Stimulated activated CD4-positive, alpha-beta T cell treated with anti-CD3 and anti-CD28 coated beads, Interleukin-12 subunit alpha, Interleukin-12 subunit beta, amount 100 ng/mL, for 24 hours (primary cell): ENCODE data around the gene FBXO47.

Experiments used
- DNase-seq, 2 experiments: peaks; one replicate each; pipeline ENCODE4 v3.0.0-alpha.2; 2020; ENCODE audit warnings: low read depth in 2 of 2

Gene FBXO47

DNA sequence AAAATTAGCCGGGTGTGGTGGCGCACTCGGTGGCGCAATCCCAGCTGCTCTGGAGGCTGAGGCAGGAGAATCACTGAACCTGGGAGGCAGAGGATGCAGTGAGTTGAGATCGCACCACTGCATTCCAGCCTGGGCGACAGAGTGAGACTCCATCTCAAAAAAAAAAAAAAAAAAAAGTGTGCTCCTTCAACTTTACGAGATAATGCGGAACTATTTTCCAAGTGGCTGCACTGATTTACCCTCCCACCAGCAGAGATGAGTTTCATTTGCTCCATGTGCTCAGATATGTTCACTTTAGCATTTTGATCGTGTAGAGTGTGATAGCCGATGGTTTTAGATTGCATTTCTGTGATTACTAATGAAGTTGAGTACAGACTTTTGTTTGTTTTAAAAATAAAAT is 61.8 kb downstream of the FBXO47 start:
- DNase-seq: no peak

DNA sequence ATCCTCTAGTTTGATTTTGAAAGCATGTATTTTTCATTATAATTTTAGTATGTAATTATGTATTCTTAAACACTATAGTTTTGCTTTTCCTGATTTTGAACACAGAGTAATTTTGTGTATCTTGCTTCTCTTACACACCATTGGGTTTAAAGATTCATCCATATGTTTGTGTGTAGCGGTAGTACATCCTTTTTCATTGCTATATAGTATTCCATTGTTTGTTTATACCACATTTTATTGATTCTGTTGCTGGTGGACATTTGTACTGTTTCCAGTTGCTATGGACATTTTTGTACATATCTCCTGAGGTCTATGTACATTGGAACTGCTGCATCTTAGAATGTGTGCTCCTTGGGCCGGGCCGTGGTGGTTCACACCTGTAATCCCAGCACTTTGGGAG is 62.3 kb downstream of the FBXO47 start:
- DNase-seq: no peak

DNA sequence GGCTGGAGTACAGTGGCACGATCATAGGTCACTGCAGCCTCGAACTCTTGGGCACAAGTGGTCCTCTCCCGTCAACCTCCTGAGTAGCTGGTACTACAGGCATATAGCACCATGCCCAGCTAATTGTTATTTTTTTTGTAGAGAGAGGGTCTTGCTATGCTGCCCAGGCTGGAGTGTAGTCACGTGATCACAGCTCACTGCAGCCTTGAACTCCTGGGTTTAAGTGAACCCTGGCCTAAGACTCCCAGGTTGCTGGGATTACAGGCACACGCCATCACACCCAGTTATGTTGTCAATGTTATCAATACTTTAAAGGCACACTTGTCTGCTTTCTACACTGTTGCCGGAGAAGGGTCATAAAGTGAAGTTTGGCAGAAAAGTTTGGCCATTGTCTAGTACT is 63.8 kb downstream of the FBXO47 start:
- no peak for DNase-seq

DNA sequence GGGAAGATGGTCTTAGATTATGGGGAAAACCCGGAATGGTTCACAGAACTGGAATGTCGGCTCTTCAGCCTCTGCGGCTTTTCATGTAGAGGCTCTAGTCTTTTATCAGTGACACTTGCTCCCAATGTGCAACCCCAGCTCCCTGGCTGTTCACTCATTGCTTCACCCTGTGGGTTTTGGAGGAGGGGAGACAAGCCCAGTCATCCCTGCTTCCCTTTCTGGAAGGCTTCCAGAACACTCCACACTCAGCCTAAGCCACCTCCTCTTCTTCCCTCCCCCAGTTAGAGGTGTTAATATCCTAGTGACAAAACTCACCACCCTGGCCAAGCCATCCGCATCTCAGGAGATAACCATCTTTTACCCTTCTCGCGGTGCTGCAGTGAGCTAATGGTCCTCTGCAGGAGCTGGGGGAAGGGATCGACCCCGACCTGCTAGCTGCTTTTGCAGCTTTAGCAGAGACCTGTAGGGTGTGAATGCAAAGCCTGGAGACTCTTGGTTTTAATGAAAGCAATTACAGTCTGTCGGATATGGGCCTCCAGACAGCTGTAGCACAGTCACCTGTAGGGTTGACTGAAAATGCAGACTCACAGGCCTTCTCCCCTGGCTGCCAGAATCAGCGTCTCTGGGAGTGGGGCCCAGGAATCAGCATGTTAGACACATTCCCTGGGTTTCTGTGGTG is 66.1 kb downstream of the FBXO47 start:
- DNase-seq: no peak

DNA sequence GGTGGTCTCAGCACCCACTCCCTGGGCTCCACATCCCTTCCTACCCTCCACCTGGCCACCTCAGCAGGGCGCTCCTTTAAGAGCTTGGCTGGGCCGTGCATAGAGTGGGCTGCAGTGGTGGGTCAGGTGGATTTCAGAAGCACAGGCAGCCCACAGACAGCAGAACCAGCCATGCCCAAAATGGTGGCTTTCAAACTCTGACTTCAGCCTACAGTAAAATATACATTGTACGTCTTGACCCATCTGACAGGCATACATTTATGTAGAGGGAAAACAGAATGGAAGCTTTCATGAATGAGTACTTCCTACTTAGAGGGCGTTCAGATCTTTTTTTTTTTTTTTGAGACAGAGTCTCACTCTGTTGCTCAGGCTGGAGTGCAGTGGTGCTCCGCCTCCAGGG is 67.8 kb downstream of the FBXO47 start:
- DNase-seq: no peak

DNA sequence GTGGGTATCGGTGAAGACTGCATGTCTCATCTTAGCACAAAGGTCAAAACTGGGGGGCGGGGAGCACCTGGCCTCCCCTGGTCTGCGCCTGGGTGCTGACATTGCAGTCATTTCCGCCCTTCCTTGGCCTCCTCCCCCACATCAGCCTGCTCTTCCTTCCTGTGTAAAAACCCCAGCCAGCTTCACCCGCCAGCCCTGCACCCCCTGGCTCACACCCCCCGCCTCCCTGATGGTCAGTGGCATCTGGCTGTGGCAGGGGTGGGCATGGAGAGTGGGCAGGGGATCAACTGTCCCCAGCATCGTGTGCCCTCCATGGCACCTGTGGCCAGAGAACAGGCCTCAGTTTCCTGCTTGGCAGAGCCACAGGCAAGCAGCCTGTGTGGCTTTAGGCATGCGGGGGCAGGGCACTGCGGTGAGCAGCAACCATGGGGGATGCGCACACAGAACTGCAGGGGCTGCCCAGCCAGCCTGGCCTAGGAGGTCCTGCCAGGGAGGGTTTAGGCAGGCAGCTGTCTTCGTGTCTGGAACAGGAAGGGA is 68.3 kb downstream of the FBXO47 start:
- peak; percentile 70 to 82 for DNase-seq

DNA sequence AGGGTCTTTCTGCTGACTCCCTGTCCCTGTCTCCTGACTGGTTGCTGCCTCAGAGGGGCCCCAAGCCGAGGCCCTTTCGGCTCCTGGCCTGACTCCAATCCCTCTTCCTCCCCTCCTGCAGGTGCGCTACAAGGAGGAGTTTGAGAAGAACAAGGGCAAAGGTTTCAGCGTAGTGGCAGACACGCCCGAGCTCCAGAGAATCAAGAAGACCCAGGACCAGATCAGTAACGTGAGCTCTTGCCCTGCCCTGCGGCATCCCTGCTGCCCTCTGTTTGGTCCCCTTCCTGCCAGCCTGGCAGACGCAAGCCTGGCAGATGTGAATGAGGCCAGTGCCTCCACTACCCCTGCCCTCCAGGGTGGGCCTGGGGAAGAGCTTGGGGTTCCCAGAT is 68.9 kb downstream of the FBXO47 start:
- DNase-seq: no peak

DNA sequence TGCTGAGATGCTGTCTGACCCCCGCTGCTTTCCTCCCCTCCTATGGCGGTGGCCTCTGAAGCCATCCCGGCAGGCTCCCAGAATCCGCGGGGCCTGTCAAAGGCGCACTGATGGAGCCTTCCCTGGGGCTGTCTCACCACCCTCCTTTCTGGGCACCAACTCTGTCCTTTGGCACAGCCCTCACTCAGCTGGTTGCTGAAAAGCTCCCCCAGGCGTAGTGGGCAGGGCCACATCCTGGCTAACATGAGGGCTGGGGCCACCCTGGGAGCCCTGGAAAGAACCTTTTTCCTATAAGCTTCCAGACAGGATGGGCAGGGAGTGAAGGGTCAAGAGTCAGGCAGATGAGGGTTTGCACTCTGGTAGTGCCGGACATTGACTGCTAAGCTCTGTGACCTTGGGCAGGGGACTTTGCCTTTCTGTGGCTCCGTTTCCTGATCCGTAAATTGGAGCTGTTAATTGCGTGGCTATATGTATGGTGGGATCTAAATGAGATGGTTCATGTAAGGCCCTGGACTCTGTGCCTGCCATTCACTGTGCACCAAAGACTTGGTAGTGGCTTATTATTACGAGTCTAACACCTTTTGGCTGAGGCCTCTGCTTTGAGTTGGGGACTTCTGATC is 69.4 kb downstream of the FBXO47 start:
- DNase-seq: no peak

DNA sequence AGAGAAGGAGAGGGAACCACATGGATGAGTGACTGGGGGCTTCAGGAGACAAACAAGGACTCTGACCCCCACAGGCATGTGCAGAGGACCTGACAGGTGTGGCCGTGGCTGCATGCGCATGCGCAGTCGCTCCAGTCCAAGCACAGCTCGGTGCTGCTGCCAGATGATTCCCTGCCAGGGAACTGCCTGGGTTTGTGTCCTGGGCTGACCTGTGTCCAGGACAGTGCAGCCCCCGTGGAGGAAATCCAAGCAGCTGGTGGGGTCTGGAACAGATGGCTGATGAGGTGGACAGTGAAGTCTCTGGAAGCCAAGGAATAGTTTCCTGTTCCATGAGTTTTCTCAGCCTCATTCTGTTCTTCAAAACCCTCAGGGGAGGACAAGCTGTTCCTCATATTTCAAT is 70.0 kb downstream of the FBXO47 start:
- no peak for DNase-seq

DNA sequence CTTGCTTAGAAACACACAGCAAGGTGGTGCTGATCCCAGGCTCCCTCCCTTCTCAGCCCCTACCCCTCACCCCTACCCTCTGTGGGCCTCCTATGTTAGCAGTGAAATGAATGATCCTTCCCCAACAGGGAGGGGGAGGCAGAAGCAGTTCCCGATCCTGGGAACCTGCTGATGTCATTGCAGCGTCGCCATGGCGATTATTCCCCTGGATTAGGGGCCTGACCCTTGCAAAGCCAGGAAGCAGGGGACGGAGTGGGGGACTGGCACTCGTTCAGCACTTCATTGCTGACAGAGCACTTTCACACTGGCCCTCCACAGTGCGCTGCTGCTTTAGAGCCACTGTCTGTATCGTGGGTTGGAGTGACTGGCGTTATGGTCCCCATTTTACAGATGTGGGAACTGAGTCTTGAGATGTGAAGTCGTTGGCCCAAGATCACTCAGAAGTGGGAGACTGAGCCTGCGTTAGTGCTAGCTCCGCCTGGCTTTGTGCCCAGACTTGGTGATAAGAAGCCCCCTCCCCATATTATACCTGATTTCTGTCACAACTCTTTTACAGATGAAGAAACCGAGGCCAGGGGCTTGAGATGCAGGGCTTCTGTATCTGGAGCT is 70.8 kb downstream of the FBXO47 start:
- no peak for DNase-seq

DNA sequence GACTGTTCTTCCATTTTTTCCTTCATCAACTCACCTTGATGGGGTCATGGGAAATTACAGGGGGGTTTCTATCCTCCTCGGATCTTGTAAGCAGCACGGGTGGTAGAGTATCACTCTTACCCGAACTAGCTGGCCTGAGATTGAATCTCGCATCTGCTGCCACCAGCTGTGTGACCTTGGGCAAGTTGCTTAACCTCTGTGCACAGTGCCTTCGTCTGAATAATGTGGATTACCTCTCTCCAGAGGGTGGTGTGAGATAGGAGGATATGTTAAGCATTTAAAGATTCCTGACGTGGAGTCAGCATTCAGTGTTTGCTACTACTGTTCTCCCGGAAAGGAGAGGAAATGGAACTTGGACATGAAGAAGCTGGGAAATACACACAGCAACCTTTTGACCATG is 72.9 kb downstream of the FBXO47 start:
- no peak for DNase-seq

DNA sequence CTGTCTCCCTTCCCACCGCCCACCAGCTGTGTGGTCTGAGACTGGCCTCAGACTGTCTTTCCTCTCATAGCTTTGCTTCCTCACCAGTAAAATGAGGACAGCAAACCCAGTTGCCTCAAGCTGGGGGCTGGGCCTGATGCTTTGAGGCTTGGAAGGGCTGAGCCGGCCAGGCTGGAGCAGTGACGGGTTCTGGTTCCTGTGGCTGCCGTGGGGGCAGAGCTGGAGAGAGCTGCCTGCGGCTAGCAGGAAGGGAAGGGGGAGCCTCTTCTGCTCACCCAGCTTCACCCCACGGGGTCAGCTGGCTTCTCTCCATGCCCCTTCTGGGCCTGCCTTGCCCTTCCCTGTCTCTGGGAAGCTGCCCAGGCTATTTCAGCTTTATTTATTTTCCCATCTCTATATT is 73.6 kb downstream of the FBXO47 start:
- DNase-seq: no peak

DNA sequence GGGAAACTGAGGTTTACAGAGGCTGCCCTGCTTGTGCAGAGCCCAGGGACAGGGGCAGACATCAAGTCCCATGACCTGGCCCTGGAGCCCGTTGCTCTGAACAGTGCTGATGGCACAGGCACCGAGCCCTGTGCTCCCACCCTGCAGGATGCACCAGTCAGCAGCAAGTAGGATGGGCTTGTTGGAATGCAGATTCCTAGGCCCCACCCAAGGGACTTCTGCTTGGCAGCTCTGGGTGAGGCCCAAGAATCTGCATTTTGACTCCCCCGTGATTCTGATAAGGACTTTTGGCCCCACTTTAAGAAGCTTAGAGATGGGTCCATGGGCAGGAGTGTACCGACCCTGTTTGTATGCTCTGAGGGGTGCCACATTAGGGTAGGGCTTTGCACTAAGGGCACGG is 74.1 kb downstream of the FBXO47 start:
- DNase-seq: no peak

DNA sequence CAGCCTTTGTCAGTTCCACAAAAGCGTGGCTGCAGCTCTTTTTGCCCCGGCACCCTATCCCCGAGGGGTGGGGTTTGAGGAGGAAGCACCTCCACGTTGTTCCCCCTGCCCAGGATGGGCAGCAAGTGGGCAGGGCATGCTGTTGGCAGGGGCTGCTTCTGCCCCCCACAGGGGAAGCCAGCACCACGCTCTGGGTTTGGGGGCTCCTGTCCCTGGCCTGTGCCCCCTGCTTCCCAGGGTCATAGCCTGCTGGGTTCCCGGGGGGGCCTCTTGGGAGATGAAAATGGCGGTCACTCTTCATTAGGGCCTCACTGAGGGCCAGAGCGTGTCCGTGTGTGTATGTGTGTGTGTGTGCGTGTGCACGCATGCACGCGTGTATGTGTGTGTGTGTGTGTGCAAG is 74.6 kb downstream of the FBXO47 start:
- no peak for DNase-seq

DNA sequence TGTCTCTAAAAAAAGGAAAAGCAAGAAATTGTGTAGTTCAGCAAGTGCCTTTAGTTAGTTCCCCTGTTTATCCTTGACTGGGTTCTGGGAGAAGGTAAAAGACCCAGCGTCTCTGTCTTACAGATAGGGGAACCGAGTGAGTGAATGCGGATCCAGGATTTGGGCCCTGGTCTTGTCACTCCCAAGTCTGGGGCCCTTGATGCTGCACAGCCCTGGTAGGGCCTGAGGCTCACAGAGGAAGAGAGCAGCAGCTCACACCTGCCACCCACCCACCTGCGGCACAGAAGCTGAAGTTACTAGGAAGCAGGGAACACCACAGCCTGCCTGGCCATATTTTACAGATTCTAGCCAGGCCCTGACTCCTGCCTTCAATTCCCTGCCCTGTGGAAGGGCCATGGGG is 75.1 kb downstream of the FBXO47 start:
- no peak for DNase-seq

DNA sequence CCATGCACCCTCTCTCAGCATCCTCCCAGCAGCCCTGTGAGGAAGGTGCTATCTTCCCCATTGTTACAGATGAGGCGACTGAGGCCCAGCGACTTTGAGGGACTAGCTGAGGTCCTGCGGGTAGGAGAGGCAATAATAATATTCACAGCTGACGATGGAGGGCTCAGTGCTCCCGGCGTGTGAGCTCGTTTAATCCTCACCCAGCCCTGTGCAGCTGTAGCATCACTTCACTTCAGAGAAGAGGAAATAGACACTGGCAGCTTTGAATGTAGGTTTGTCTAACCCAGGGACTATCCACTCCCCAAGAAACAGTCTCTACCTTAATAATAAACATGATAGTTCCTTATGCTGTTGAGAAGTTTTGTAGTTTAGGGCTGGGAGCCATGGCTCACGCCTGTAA is 75.8 kb downstream of the FBXO47 start:
- DNase-seq: no peak

DNA sequence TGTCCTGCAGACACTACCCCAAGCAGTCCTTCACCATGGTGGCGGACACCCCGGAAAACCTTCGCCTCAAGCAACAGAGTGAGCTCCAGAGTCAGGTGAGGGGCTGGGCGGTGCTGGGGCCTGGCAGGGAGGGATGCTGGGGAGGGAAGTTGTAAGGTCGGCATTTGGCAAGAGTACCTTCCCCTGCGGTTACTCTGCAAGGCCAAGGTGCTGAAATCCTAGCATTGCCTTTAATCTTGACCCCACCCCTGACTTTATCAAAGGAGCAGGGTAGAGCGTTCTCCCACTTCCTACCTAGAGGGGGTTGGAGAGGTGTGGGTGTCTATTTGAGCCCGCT is 76.8 kb downstream of the FBXO47 start:
- DNase-seq: no peak

DNA sequence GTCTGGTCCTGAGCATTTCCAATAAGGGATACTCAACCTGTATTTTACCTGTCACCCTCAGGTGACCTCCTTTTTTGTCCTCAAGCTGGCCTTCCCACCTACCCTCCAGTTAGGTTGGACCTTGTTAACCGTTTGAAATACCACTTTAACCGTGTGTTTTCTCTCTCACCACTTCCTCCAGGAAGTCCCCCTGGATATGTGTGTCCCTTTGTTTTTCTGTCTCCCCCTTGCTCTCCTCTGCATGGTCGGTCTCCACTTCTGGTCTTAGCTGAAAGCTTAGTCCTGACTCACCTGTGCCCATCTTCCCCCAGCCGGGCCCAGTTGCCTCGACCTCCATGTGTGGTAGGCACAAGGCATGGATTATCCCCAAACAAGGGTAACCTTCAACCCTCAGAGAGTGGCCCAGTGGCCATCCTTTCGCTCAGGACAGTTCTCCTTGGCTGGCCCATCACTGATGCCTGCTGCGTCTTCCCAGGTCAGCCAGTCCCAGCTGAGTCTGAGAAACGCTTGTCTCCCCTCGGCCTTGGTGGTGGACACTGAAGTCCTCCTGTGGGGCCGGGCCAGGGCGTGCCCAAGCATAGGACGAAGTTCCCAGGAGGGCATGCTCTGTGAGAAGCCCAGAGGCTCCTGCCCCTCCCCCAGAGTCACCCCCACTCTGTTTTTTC is 77.3 kb downstream of the FBXO47 start:
- DNase-seq: no peak

DNA sequence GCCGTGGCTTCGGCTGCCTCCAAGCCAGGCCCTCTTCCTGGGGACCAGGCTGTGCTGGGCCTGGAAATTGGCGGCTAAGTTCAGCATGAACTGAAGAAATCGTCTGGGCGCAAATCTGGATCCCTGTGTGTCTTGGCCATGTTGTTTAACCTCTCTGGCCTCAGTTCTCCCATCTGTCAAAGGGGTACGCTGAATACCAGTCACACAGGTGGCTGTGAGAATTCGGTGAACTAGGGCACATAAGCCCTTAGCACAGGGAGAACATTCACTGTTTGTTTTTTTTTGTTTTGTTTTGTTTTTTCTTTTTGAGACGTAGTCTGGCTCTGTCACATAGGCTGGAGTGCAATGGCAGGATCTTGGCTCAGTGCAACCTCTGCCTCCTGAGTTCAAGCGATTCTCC is 78.4 kb downstream of the FBXO47 start:
- DNase-seq: no peak

DNA sequence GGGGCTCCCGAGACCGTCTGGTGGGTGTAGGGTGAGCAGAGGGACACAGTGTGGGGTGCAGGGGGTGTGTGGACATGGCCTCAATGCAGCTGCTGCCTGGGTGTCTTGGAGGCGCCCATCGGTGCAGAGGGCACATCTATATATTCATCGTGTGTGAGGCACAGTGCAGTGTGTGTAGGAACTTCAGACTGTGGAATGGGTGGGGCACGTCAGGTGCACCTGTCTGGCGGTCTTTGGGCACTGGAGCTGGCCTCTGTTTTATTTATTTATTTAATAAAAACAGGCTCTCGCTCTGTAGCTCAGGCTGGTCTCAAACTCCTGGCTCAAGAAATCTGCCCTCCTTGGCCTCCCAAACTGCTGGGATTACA is 80.6 kb downstream of the FBXO47 start:
- DNase-seq: no peak
